HepG2 (cell line): Measurements from ENCODE around the gene PARP8. TPM values are rescaled to one million over a fixed set of nuclear protein-coding genes. Genes with fewer than 3 reads are reported as not detected.

Experiments
- ATAC-seq: fragments of 200-7000 bp; cut with Tn5 transposase; 3 replicates; pipeline ENCODE4 v1.9.1; 2020; ENCODE audit warnings: mild to moderate bottlenecking, moderate library complexity
- BruUV-seq: library from RNA; stranded (reverse); fragments of 400-500 nt; replicated peaks from 2 replicates; lab custom pipeline; 2021; lab: Mats Ljungman, UMichigan
- CTCF ChIA-PET: fragments of 300-600 bp; formaldehyde crosslinking; extraction: SDS; loops from one replicate; lab custom pipeline; 2021; ENCODE audit warnings: low total read pairs, inconsistent platforms, low intra/inter-chr PET ratio; lab: Yijun Ruan, JAX
- POLR2A ChIA-PET: fragments of 350-600 bp; sonication (Branson Sonifier 250); formaldehyde crosslinking; loops from one replicate; lab custom pipeline; 2020; ENCODE audit warnings: antibody characterized with exemption, inconsistent platforms; lab: Yijun Ruan, JAX
- DNase-seq: peaks from one replicate; pipeline ENCODE4 v3.0.0-alpha.2; 2015; ENCODE audit warnings: low spot score
- FAIRE-seq: peaks from 3 replicates; lab custom pipeline; 2011; peaks lifted over from hg19 to GRCh38; lab: Jason Lieb, UNC
- H2AFZ ChIP-seq: one replicate; pipeline ENCODE4 v1.6.1; 2011; ENCODE audit warnings: low read length, inconsistent platforms
- H3K27ac ChIP-seq: fragments of 300-600 bp; 3 replicates; pipeline ENCODE4 v1.8.0; 2011; ENCODE audit warnings: mixed run types, mild to moderate bottlenecking, mixed read lengths, low read length, inconsistent platforms; ENCODE audit not compliant: insufficient read depth; ENCODE audit errors: extremely low read length
- H3K27me3 ChIP-seq, 2 experiments: fragments of 200-600 bp in 1 of 2; 2 replicates in 1 of 2; 3 replicates in 1 of 2; pipeline versions ENCODE4 v1.6.0 to v1.8.0; 2011; ENCODE audit warnings: low read length in 2 of 2, mild to moderate bottlenecking in 2 of 2, moderate library complexity in 2 of 2, inconsistent platforms in 1 of 2; ENCODE audit not compliant: insufficient read depth in 2 of 2, control insufficient read depth in 1 of 2
- H3K36me3 ChIP-seq, 2 experiments: fragments of 200-600 bp in 1 of 2; replicated peaks in 1 of 2; 2 replicates in 1 of 2; 3 replicates in 1 of 2; pipeline versions ENCODE4 v1.5.1 to v1.8.0; 2011; ENCODE audit warnings: low read length in 2 of 2, inconsistent platforms in 1 of 2; ENCODE audit not compliant: insufficient read depth in 2 of 2, control insufficient read depth in 1 of 2
- H3K4me1 ChIP-seq: 2 replicates; pipeline ENCODE4 v1.5.1; 2012; ENCODE audit warnings: low read length, inconsistent platforms; ENCODE audit not compliant: insufficient read depth
- H3K4me2 ChIP-seq: 2 replicates; pipeline ENCODE4 v1.6.0; 2011; ENCODE audit warnings: low read depth, low read length, inconsistent platforms
- H3K4me3 ChIP-seq, 3 experiments: fragments of 200-600 bp in 1 of 3; sonication (generic), shearing (Covaris generic) in 1 of 3; replicated peaks in 1 of 3; 2 replicates each; pipeline ENCODE4 v1.5.1; 2011 to 2016; ENCODE audit warnings: low read length in 3 of 3, inconsistent platforms in 2 of 3, low read depth in 2 of 3, mild to moderate bottlenecking in 2 of 3, control low read depth in 1 of 3, mixed read lengths in 1 of 3; ENCODE audit not compliant: insufficient read depth in 1 of 3
- H3K79me2 ChIP-seq: one replicate; pipeline ENCODE4 v1.6.1; 2011; ENCODE audit warnings: low read length, inconsistent platforms; ENCODE audit not compliant: insufficient read depth
- H3K9ac ChIP-seq: 2 replicates; pipeline ENCODE4 v1.6.0; 2011; ENCODE audit warnings: mild to moderate bottlenecking, low read depth, low read length, inconsistent platforms; ENCODE audit not compliant: insufficient read depth
- H3K9me3 ChIP-seq: 2 replicates; pipeline ENCODE4 v1.5.1; 2012; ENCODE audit warnings: mild to moderate bottlenecking, low read length
- H4K20me1 ChIP-seq: 2 replicates; pipeline ENCODE4 v1.6.0; 2011; ENCODE audit warnings: inconsistent platforms, mild to moderate bottlenecking, low read length, moderate library complexity; ENCODE audit not compliant: insufficient read depth
- FOXP1 ChIP-seq, 2 experiments: fragments of 450-650 bp in 1 of 2; IDR thresholded peaks; 2 replicates each; pipeline ENCODE4 v1.6.1; 2017 to 2018; ENCODE audit warnings: antibody characterized with exemption in 1 of 2
- HDAC1 ChIP-seq: sonication (generic); formaldehyde crosslinking; IDR thresholded peaks from 2 replicates; pipeline ENCODE4 v1.5.1; 2020; ENCODE audit warnings: mild to moderate bottlenecking, missing genetic modification reagents
- KAT2B ChIP-seq: fragments of 150-350 bp; IDR thresholded peaks from 2 replicates; pipeline ENCODE4 v1.6.1; 2014; ENCODE audit warnings: low read depth, low read length, borderline replicate concordance
- RNF219 ChIP-seq: sonication (generic); formaldehyde crosslinking; IDR thresholded peaks from 2 replicates; pipeline ENCODE4 v1.5.0; 2020; ENCODE audit warnings: mild to moderate bottlenecking, missing genetic modification reagents
- TRIM24 ChIP-seq: sonication (generic); formaldehyde crosslinking; IDR thresholded peaks from 2 replicates; pipeline ENCODE4 v1.8.0; 2022; ENCODE audit warnings: mild to moderate bottlenecking, missing genetic modification reagents
- WGBS: methylation state at CpG from one replicate; pipeline ENCODE4 v1.1.6; 2017; ENCODE audit warnings: low lambda C conversion rate; 5-methylcytosine and 5-hydroxymethylcytosine counted together
- in situ Hi-C: cut with HindIII; loops from 2 replicates; pipeline ENCODE4 v1.10.0; 2017; ENCODE audit warnings: low pct_unique_long_range_greater_than_20kb; ENCODE audit not compliant: extremely low pct_ligation_motif_present
- intact Hi-C: fragments of 100-400 bp; cut with micrococcal nuclease; formaldehyde crosslinking; loops from one replicate; pipeline ENCODE4 v1.10.0; 2022; ENCODE audit not compliant: unreplicated experiment
- polyA plus RNA-seq, 8 experiments: library from polyadenylated mRNA; depleted of rRNA in 3 of 8; stranded (reverse) in 7 of 8; unstranded in 1 of 8; fragments of >200 nt; fragmentation: Illumina TruSeq in 4 of 8; extraction: Trizol in 4 of 8; gene quantifications; 2 replicates each; pipeline versions ENCODE4 v1.2.1 to v1.2.3, GENCODE V29; 2011 to 2016; ENCODE audit warnings: low read depth in 4 of 8, missing spikeins in 1 of 8, mixed read lengths in 1 of 8; ENCODE audit not compliant: insufficient read depth in 1 of 8
- total RNA-seq, 5 experiments: library from RNA; depleted of rRNA; stranded (reverse); fragments of >200 nt; fragmentation: Illumina TruSeq; extraction: Trizol; gene quantifications; 2 replicates each; pipeline ENCODE4 v1.2.3, GENCODE V29; 2016; ENCODE audit warnings: low read depth in 1 of 5
- TF ChIP-seq, protein P1 (sequence below): sonication (generic); formaldehyde crosslinking; IDR thresholded peaks from 2 replicates; pipeline ENCODE4 v1.4.0; 2020; ENCODE audit warnings: mild to moderate bottlenecking, missing genetic modification reagents
- TF ChIP-seq, protein P2 (sequence below): IDR thresholded peaks from 2 replicates; pipeline ENCODE4 v1.6.1; 2016; ENCODE audit warnings: mild to moderate bottlenecking
- TF ChIP-seq, protein P3 (sequence below): sonication (generic); formaldehyde crosslinking; IDR thresholded peaks from 2 replicates; pipeline ENCODE4 v1.8.0; 2022; ENCODE audit warnings: missing genetic modification reagents, mild to moderate bottlenecking, inconsistent platforms, borderline replicate concordance
- TF ChIP-seq, protein P4 (sequence below): sonication (generic); formaldehyde crosslinking; IDR thresholded peaks from 2 replicates; pipeline ENCODE4 v1.8.1; 2023; ENCODE audit warnings: mild to moderate bottlenecking, moderate library complexity, missing genetic modification reagents

PARP8 gene
- total and polyA plus RNA-seq, 2 of the 13 experiments (the other 11 are each of a cell fraction or from before 2014, with no cell fraction given), result 0.11 to 0.29 TPM

DNA sequence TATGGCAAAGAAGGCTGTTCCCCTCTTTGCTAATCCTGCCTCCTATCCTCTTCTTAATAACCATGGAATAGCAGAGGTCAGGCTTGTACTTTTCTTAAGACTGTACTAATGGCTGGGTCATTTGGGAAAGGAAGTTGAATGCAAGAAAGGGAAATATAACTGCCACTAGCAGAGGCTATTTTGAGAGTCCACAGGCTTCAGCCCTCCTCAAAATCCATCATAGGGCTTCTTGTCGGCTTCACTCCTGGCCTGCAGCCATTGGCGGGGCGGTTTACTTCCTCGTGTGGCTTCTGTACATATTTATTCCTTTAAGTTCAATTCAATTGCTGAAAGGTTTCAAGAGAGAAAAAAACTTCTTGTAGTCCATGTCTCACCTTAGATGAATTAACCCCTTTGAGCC is 2.8 kb upstream of the PARP8 start:
- BruUV-seq, result no TSS peak
- in situ Hi-C loops (no loop called here), intact Hi-C loops (no loop called here)
- FAIRE-seq (no peak), ATAC-seq (no peak), DNase-seq (no peak)
- ChIA-PET CTCF (no interaction called here), POLR2A (no interaction called here)
- Histone ChIP-seq H3K27me3 (peaks cover 0 to 15% of the 10 kb centered on the region in 2 experiments; a peak in 2 of 5 replicates), H3K4me2 (no peak overlapping the region), H3K4me1 (no peaks in the 10 kb centered on the region), H3K9ac (no peak overlapping the region), H3K36me3 (no peaks in the 10 kb centered on the region), H3K4me3 (no peak overlapping the region), H3K79me2 (no peaks in the 10 kb centered on the region), H3K9me3 (no peaks in the 10 kb centered on the region), H3K27ac (no peak overlapping the region), H4K20me1 (no peaks in the 10 kb centered on the region), H2AFZ (no peak overlapping the region)
- TF ChIP-seq TRIM24 (CRISPR knock-in tag), result no peak
- no peak for TF ChIP-seq RNF219 (CRISPR knock-in tag)
- TF ChIP-seq, protein P1, sequence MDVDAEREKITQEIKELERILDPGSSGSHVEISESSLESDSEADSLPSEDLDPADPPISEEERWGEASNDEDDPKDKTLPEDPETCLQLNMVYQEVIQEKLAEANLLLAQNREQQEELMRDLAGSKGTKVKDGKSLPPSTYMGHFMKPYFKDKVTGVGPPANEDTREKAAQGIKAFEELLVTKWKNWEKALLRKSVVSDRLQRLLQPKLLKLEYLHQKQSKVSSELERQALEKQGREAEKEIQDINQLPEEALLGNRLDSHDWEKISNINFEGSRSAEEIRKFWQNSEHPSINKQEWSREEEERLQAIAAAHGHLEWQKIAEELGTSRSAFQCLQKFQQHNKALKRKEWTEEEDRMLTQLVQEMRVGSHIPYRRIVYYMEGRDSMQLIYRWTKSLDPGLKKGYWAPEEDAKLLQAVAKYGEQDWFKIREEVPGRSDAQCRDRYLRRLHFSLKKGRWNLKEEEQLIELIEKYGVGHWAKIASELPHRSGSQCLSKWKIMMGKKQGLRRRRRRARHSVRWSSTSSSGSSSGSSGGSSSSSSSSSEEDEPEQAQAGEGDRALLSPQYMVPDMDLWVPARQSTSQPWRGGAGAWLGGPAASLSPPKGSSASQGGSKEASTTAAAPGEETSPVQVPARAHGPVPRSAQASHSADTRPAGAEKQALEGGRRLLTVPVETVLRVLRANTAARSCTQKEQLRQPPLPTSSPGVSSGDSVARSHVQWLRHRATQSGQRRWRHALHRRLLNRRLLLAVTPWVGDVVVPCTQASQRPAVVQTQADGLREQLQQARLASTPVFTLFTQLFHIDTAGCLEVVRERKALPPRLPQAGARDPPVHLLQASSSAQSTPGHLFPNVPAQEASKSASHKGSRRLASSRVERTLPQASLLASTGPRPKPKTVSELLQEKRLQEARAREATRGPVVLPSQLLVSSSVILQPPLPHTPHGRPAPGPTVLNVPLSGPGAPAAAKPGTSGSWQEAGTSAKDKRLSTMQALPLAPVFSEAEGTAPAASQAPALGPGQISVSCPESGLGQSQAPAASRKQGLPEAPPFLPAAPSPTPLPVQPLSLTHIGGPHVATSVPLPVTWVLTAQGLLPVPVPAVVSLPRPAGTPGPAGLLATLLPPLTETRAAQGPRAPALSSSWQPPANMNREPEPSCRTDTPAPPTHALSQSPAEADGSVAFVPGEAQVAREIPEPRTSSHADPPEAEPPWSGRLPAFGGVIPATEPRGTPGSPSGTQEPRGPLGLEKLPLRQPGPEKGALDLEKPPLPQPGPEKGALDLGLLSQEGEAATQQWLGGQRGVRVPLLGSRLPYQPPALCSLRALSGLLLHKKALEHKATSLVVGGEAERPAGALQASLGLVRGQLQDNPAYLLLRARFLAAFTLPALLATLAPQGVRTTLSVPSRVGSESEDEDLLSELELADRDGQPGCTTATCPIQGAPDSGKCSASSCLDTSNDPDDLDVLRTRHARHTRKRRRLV (CRISPR knock-in tag), result no peak
- TF ChIP-seq, protein P2, sequence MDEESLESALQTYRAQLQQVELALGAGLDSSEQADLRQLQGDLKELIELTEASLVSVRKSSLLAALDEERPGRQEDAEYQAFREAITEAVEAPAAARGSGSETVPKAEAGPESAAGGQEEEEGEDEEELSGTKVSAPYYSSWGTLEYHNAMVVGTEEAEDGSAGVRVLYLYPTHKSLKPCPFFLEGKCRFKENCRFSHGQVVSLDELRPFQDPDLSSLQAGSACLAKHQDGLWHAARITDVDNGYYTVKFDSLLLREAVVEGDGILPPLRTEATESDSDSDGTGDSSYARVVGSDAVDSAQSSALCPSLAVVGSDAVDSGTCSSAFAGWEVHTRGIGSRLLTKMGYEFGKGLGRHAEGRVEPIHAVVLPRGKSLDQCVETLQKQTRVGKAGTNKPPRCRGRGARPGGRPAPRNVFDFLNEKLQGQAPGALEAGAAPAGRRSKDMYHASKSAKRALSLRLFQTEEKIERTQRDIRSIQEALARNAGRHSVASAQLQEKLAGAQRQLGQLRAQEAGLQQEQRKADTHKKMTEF, result no peak
- TF ChIP-seq, protein P3, sequence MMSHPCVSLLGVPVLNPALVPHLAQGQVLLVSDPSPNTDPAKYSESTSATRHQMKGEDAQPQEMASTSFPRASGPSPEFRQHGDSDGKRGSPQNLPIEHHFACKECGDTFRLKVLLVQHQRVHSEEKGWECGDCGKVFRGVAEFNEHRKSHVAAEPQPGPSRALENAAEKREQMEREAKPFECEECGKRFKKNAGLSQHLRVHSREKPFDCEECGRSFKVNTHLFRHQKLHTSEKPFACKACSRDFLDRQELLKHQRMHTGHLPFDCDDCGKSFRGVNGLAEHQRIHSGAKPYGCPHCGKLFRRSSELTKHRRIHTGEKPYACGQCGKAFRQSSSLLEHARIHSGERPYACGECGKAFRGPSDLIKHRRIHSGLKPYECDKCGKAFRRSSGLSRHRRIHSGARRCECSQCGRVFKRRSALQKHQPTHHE (CRISPR knock-in tag), result no peak
- TF ChIP-seq KAT2B, result no peak
- TF ChIP-seq HDAC1 (CRISPR knock-in tag), result no peak
- TF ChIP-seq, protein P4, sequence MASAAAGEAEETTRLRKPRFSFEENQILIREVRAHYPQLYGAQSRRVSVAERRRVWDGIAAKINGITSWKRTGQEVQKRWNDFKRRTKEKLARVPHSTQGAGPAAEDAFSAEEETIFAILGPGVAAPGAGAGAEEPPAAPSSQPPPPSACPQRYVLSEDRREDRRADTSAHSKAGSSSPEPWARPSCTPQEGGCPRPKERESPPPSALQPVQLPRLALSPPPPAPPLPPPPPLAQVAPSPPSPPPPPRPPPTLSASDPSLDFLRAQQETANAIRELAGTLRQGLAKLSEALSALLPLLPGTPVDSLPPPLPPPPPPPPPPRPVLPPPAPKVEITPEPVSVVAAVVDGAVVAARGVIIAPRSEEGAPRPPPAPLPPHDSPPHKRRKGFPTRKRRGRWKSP (CRISPR knock-in tag), result no peak
- TF ChIP-seq FOXP1 (IDR thresholded peaks at IDR 0.05), result no peak
- TF ChIP-seq FOXP1 (CRISPR knock-in tag; IDR thresholded peaks at IDR 0.05), result no peak
- 89% methylated on average over 4 of the region's 4 CpGs for WGBS
